Activated naive CD8-positive, alpha-beta T cell treated with anti-CD3 and anti-CD28 coated beads, Interleukin-2, amount 50 U/mL, for 24 hours (primary cell): ENCODE data around the gene TPSG1.
"Not testable (repeated sequence)": the region's sequence is repeated elsewhere in the genome, so short reads cannot be mapped to it uniquely, and the experiment has no call there.

Experiments used
- ATAC-seq: fragments of 150-1000 bp; cut with Tn5 transposase; one replicate; pipeline ENCODE4 v1.10.0; 2021
- DNase-seq: peaks from one replicate; pipeline ENCODE4 v3.0.0; 2021
- H3K27ac Mint-ChIP-seq: one replicate; pipeline ENCODE4 v1.8.0; 2021; ENCODE audit warnings: mild to moderate bottlenecking, mixed read lengths
- H3K27me3 Mint-ChIP-seq: one replicate; pipeline ENCODE4 v1.8.0; 2021; ENCODE audit warnings: mixed read lengths
- H3K36me3 Mint-ChIP-seq: one replicate; pipeline ENCODE4 v1.8.0; 2021; ENCODE audit warnings: low read depth, mixed read lengths
- H3K4me1 Mint-ChIP-seq: one replicate; pipeline ENCODE4 v1.8.0; 2021; ENCODE audit warnings: mixed read lengths
- H3K4me3 Mint-ChIP-seq: one replicate; pipeline ENCODE4 v1.8.0; 2021; ENCODE audit warnings: mild to moderate bottlenecking, moderate library complexity, mixed read lengths
- H3K9me3 Mint-ChIP-seq: one replicate; pipeline ENCODE4 v1.8.0; 2021; ENCODE audit warnings: mixed read lengths

TPSG1 gene

GRCh38 chr16:1225051-1225451 is at the start of gene TPSG1:
TSS of gene TPSG1 (minus strand) at chr16:1225268. CDS start at chr16:1225252, 16 bp downstream.
- Mint-ChIP-seq H3K36me3 (no peaks in the 10 kb centered on the region), H3K27ac (no peak within 1 kb of the TSS), H3K4me3 (no peak within 1 kb of the TSS), H3K9me3 (no peaks in the 10 kb centered on the region), H3K27me3 (no peaks in the 10 kb centered on the region), H3K4me1 (no peaks in the 10 kb centered on the region)
- no peak for ATAC-seq
- no peak for DNase-seq

GRCh38 chr16:1274767-1275166 is 49.7 kb upstream of the TPSG1 start:
- no peak for DNase-seq
- Mint-ChIP-seq H3K9me3 (no peaks in the 10 kb centered on the region), H3K27ac (no peak overlapping the region), H3K36me3 (no peaks in the 10 kb centered on the region), H3K4me1 (no peaks in the 10 kb centered on the region), H3K4me3 (no peak overlapping the region), H3K27me3 (peaks cover 21% of the 10 kb centered on the region)
- ATAC-seq = no peak

DNA sequence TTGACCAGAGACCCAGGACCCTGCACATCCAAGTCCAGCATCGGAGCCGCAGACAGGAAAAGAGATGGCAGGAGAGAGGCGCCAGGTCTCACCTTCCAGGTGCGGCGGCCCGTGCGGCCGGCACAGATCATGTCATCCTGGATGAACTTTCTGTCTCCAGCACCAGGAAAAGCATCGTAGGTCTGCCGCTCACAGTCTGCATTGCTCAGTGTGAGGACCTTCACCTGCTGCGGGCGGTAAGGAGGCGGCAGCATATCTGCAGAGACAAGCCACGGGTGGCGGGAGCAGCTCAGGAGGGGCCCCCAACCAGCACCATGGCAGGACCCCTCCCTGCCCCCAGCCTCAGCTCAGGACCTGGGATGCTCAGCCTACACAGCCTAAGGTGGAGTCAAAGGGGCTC is 48.7 kb upstream of the TPSG1 start:
- H3K27me3 Mint-ChIP-seq = peaks cover 24% of the 10 kb centered on the region

DNA sequence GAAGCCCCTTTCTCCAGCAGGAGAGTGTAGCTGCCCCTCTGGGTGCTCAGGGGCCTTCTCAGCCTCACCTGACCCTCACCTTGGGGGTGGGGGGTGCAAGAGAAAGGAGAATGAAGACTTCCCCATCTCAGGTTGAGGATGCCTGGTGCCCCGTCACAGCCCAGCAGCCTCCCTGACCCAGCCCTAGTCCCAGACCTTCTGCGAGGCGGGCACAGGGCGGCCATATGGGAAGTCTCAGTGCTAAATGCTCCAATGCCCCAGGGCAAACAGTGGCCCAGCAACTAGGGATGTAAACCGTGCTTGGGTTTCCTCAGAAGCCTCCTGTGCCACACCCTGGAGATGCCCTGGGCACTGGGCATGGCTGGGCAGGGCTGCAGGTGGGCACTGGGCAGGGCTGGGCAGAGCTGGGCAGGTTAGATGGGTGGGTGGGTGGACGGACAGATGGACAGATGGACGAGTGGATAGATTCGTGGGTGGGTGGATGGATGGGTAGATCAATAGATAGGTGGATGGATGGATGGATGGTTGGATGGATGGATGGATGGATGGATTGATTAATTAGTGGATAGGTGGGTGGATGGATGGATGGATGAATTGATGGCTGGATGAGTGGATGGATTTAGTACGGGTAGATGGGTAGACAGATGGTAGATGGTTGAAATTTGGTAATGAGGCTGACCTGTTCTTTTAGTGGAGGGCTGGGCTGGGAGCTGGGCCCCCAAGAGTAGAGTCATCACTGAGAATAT is 47.6 kb upstream of the TPSG1 start:
- no peak for ATAC-seq
- no peak for DNase-seq
- Mint-ChIP-seq H3K4me1 (no peaks in the 10 kb centered on the region), H3K9me3 (no peaks in the 10 kb centered on the region), H3K27me3 (peaks cover 22% of the 10 kb centered on the region), H3K4me3 (no peak overlapping the region), H3K36me3 (no peaks in the 10 kb centered on the region), H3K27ac (no peak overlapping the region)

More for the DNA sequence above, 48.7 kb upstream of the TPSG1 start:
- no peak for ATAC-seq
- H3K4me3 Mint-ChIP-seq = no peak overlapping the region
- H3K36me3 Mint-ChIP-seq = no peaks in the 10 kb centered on the region
- H3K4me1 Mint-ChIP-seq = no peaks in the 10 kb centered on the region
- DNase-seq = no peak
- H3K27ac Mint-ChIP-seq = no peak overlapping the region
- H3K9me3 Mint-ChIP-seq = no peaks in the 10 kb centered on the region

GRCh38 chr16:1271724-1272413 is 46.8 kb upstream of the TPSG1 start:
- H3K4me3 Mint-ChIP-seq, H3K27ac Mint-ChIP-seq, DNase-seq, H3K4me1 Mint-ChIP-seq, H3K9me3 Mint-ChIP-seq, ATAC-seq, H3K36me3 Mint-ChIP-seq: not testable (repeated sequence)
- peaks cover 19% of the 10 kb centered on the region for H3K27me3 Mint-ChIP-seq

- no peaks in the 10 kb centered on the region for H3K9me3 Mint-ChIP-seq
Measured at GRCh38 chr16:1271380-1271723, 46.3 kb upstream of the TPSG1 start.

DNA sequence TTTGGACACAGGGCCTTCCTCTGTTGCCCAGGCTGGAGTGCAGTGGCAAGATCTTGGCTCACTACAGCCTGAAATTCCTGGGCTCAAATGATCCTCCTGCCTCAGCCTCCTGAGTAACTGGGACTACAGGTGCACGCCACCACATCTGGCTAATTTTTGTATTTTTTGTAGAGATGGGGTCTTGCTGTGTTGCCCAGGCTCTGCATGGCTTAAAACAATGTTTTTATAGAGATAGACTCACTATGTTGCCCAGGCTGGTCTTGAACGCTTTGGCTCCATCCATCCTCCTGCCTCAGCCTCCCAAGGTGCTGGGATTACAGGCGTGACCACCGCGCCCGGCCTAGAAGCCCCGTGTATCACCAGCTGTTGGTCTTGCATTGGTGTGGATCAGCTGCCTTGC is 44.4 kb upstream of the TPSG1 start:
- H3K27ac Mint-ChIP-seq, H3K4me3 Mint-ChIP-seq, H3K4me1 Mint-ChIP-seq, DNase-seq, H3K36me3 Mint-ChIP-seq, H3K9me3 Mint-ChIP-seq, ATAC-seq: not testable (repeated sequence)
- H3K27me3 Mint-ChIP-seq = peaks cover 10% of the 10 kb centered on the region

More at GRCh38 chr16:1271380-1271723, 46.3 kb upstream of the TPSG1 start:
- no peak for DNase-seq
- Mint-ChIP-seq H3K4me1 (no peaks in the 10 kb centered on the region), H3K27me3 (peaks cover 19% of the 10 kb centered on the region), H3K27ac (no peak overlapping the region), H3K4me3 (no peak overlapping the region), H3K36me3 (no peaks in the 10 kb centered on the region)
- no peak for ATAC-seq

DNA sequence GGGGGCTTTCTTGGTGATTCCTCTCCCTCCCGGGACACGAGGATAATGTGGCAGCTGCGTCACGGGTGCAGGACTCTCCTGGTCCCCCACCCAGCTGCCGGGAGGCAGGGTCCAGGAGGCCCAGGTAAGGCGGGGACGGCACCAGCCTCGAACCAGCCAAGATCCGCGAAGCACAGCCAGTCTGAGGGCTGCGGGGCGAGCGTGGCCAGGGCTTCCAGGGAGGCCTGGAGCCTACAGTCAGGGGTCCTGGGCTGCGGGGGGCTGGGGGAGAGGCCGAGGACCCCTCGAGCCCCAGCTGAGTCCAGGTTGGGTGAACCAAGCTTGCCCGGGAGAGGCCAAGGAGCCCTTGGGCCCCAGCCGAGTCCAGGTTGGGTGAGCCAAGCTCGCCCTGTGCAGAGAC is 40.8 kb upstream of the TPSG1 start:
- ATAC-seq (no peak), DNase-seq (no peak)
- H3K27me3 Mint-ChIP-seq = peaks cover 13% of the 10 kb centered on the region
- peaks cover 8% of the 10 kb centered on the region for H3K9me3 Mint-ChIP-seq
- no peaks in the 10 kb centered on the region for H3K4me1 Mint-ChIP-seq
- H3K36me3 Mint-ChIP-seq = no peaks in the 10 kb centered on the region
- no peak overlapping the region for H3K27ac Mint-ChIP-seq
- no peak overlapping the region for H3K4me3 Mint-ChIP-seq

DNA sequence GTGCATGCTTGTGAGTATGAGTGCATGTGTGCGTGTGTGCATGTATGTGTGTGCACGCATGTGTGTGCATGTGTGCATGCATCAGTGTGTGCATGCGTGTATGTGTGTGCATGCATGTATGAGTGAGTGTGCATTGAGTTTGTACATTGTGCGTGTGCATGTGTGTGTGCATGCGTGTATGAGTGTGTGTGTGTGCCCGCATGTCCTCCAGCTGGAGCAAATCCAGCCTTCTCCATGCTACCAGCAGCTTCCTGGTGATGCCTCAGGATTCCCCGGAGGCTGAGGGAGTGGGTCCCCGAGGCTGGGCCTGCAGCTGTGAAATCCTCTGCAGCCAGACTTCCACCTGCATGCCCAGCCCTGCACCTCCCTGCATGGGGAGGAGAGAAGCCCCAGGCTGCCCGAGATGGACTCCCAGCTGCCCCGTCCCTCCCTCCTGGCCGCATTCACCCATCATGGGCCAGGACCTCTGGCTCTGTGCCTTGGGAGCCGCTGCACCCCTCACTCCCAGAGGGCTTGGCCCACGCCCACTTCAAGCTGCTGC is 40.1 kb upstream of the TPSG1 start:
- ATAC-seq = no peak
- Mint-ChIP-seq H3K9me3 (peaks cover 8% of the 10 kb centered on the region), H3K27ac (no peak overlapping the region), H3K36me3 (no peaks in the 10 kb centered on the region), H3K4me1 (no peaks in the 10 kb centered on the region), H3K27me3 (peaks cover 17% of the 10 kb centered on the region), H3K4me3 (no peak overlapping the region)
- no peak for DNase-seq

- H3K4me3 Mint-ChIP-seq = no peak overlapping the region
- H3K4me1 Mint-ChIP-seq = no peaks in the 10 kb centered on the region
- H3K27ac Mint-ChIP-seq = no peak overlapping the region
- H3K27me3 Mint-ChIP-seq = peaks cover 17% of the 10 kb centered on the region
- ATAC-seq = no peak
- H3K9me3 Mint-ChIP-seq = peaks cover 8% of the 10 kb centered on the region
- DNase-seq = no peak
- H3K36me3 Mint-ChIP-seq = no peaks in the 10 kb centered on the region
Measured at GRCh38 chr16:1264345-1265089, 39.4 kb upstream of the TPSG1 start.

DNA sequence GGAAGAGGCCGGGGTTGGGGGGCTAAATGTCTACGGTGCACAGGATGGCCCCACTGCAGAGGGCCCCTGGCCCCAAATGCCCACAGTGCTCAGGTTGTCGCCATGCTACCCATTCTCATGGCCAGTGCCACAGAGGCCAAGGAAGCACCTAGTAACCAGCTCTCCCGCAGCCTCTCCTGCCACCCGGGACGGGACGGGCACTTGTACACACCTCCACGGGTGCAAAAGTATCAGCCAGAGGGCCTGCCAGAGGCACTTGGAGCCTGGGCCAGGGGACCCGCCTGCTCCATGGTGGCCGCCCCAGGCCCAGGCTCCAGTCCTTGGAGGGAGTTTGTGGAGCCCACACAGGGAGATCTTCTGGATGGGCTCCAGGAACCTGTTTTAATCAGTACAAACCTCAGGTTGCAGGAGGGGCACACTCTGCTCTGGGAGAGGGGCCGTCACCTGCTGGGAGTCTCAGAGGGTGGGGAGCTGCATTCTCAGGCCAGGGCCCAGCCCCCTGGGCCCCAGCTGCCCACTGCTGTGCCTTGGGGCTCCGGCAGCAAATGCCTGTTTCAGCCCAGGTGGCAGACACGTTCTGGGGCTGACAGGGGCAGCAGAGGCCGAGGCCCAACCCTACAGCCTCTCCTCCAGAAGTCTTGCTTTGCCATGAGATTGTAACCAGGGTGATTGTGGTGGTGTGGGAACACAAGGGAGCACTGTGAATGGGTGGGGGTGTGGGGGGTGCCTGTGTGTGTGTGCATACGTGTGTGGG is 38.7 kb upstream of the TPSG1 start:
- Mint-ChIP-seq H3K9me3 (peaks cover 8% of the 10 kb centered on the region), H3K27me3 (peaks cover 21% of the 10 kb centered on the region), H3K27ac (no peak overlapping the region), H3K4me1 (peaks cover 2% of the 10 kb centered on the region), H3K4me3 (no peak overlapping the region), H3K36me3 (no peaks in the 10 kb centered on the region)
- no peak for ATAC-seq
- no peak for DNase-seq

DNA sequence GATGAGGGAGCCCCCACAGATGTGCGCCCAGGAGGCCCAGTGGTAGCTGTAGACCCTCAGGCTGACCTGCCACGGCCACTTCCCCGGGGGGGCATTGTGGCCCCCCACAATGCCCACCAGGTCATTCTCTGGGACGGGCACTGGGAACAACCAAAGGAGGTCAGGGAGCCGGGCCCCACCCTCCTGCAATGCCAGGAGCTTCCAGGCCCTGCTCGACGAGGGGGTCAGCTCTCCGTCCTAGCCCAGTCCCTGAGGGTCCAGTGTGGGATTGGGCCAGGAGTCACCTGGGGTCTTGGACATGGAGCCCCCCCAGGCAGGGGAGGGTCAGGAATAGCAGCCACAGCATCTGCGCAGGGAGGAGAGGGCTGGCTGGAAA is 37.8 kb upstream of the TPSG1 start:
- Mint-ChIP-seq H3K27me3 (peaks cover 22% of the 10 kb centered on the region), H3K4me3 (no peak overlapping the region), H3K27ac (no peak overlapping the region), H3K9me3 (peaks cover 8% of the 10 kb centered on the region), H3K36me3 (no peaks in the 10 kb centered on the region), H3K4me1 (peaks cover 2% of the 10 kb centered on the region)
- ATAC-seq = no peak
- DNase-seq = no peak

DNA sequence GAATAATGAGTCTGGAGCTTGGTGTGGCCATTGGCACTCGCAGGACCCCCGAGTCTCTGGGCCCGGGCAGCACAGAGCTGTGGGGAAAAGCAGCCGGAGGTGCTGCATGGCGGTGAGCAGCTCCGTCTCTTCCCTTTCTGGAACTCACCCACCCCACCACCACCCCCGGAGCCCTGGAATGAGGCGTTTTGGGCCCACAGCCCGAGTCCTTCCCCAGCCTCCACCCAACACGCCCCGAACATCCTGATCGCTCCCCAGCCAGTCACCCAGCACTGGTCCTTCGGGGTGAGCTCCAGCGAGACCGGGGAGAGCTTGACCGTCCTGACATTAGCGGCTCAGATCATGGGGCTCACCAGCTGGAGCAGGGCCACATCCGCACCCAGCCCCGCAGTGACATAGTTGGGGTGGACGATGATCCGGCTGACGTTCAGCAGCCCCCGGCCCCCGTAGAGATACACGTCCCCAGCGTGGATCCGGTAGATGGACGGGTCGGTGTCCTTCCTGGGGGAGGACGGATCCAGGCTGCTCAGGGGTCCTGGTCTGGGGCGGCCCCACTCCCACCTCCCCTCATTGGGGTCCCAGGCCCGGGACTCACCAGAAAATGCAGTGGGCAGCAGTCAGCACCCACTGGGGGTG is 37.3 kb upstream of the TPSG1 start:
- Mint-ChIP-seq H3K36me3 (no peaks in the 10 kb centered on the region), H3K27ac (no peak overlapping the region), H3K4me3 (no peak overlapping the region), H3K27me3 (peaks cover 22% of the 10 kb centered on the region), H3K4me1 (peaks cover 2% of the 10 kb centered on the region), H3K9me3 (peaks cover 8% of the 10 kb centered on the region)
- no peak for ATAC-seq
- DNase-seq = no peak
